ENCODE measurements around the gene SDK2.

SDK2 gene

GRCh38 chr17:73584987-73585386, 59.3 kb downstream of the SDK2 start:
- no peak for DNase-seq (ENCODE audit: low read depth)

- DNase-seq (ENCODE audit: low read depth): no peak
Measured at GRCh38 chr17:73584049-73584448, 60.2 kb downstream of the SDK2 start.

GRCh38 chr17:73582821-73583220, 61.4 kb downstream of the SDK2 start:
- no peak for DNase-seq (ENCODE audit: low read depth)

- no peak for DNase-seq (ENCODE audit: low read depth)
Measured at GRCh38 chr17:73582359-73582758, 61.9 kb downstream of the SDK2 start.

- DNase-seq (ENCODE audit: low read depth): no peak
Measured at GRCh38 chr17:73581379-73581778, 62.9 kb downstream of the SDK2 start.

GRCh38 chr17:73580073-73580710, 64.1 kb downstream of the SDK2 start:
- DNase-seq (ENCODE audit: low read depth): no peak

GRCh38 chr17:73576556-73577098, 67.6 kb downstream of the SDK2 start:
- DNase-seq (ENCODE audit: low read depth): no peak

- no peak for DNase-seq (ENCODE audit: low read depth)
Measured at GRCh38 chr17:73575470-73576221, 68.6 kb downstream of the SDK2 start.

- no peak for DNase-seq (ENCODE audit: low read depth)
Measured at GRCh38 chr17:73571511-73572130, 72.6 kb downstream of the SDK2 start.

GRCh38 chr17:73569762-73570319, 74.4 kb downstream of the SDK2 start:
- no peak for DNase-seq (ENCODE audit: low read depth)

GRCh38 chr17:73568934-73569333, 75.3 kb downstream of the SDK2 start:
- no peak for DNase-seq (ENCODE audit: low read depth)

- DNase-seq (ENCODE audit: low read depth): no peak
Measured at GRCh38 chr17:73566905-73567782, 77.1 kb downstream of the SDK2 start.

GRCh38 chr17:73564843-73565242, 79.4 kb downstream of the SDK2 start:
- DNase-seq (ENCODE audit: low read depth): no peak

- no peak for DNase-seq (ENCODE audit: low read depth)
Measured at GRCh38 chr17:73562896-73563295, 81.3 kb downstream of the SDK2 start.

- no peak for DNase-seq (ENCODE audit: low read depth)
Measured at GRCh38 chr17:73561111-73561510, 83.1 kb downstream of the SDK2 start.

- no peak for DNase-seq (ENCODE audit: low read depth)
Measured at GRCh38 chr17:73560661-73561060, 83.6 kb downstream of the SDK2 start.

- no peak for DNase-seq (ENCODE audit: low read depth)
Measured at GRCh38 chr17:73559532-73559931, 84.7 kb downstream of the SDK2 start.

- no peak for DNase-seq (ENCODE audit: low read depth)
Measured at GRCh38 chr17:73555199-73555960, 88.9 kb downstream of the SDK2 start.

- no peak for DNase-seq (ENCODE audit: low read depth)
Measured at GRCh38 chr17:73554498-73554897, 89.7 kb downstream of the SDK2 start.

- no peak for DNase-seq (ENCODE audit: low read depth)
Measured at GRCh38 chr17:73553311-73553710, 90.9 kb downstream of the SDK2 start.
